Astrocyte of the hippocampus (primary cell): ENCODE measurements around the gene ARID5B.

Experiments used
- DNase-seq: peaks from one replicate; pipeline ENCODE4 v3.0.0; 2011; ENCODE audit warnings: low read depth, low spot score

ARID5B gene

DNA sequence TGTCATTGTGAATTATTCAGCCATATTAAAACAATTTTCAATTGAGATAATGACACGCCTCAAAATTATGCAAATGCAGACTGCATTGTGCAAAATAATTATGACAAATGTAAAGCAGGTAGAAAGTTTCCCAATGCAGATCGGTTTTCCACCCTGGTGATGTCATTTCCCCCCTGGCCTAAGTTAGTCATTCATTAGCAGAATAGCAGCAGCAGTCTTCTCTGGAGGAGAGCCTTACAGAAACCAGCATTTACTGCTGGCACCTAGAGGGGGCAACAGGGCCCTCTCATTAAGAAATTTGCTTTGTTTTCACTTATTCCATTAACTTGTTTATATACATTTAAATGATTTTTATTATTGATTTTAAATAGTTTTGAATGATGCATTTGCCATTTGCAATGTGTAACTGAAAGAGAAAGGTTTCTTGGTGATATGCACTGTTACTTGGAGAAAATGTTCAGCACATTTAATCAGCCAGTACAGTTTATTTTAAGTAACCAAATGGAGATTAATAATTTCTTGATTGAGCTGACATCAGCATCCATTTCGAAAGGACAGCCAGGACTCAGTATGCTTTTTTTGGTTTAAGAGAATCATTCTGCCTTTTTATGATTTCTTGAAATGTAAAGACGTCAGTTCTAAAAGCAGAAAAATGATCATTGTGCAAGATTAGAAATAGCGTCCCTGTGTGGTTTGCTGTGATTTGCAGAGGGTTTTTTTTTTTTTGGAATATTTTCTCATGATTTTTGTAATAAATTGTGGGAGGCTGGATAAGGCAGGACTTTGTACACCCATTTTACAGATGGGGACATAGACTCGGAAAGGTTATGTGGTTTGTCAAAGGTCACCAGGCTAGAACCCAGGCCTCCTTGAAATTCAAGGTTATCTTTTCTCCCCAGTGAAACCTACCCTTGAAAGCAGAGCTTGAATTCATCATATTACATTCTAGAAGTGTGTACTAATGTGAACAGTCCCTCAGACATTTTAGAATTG is 3.5 kb downstream of the ARID5B start:
- DNase-seq, result peak; percentile 82

DNA sequence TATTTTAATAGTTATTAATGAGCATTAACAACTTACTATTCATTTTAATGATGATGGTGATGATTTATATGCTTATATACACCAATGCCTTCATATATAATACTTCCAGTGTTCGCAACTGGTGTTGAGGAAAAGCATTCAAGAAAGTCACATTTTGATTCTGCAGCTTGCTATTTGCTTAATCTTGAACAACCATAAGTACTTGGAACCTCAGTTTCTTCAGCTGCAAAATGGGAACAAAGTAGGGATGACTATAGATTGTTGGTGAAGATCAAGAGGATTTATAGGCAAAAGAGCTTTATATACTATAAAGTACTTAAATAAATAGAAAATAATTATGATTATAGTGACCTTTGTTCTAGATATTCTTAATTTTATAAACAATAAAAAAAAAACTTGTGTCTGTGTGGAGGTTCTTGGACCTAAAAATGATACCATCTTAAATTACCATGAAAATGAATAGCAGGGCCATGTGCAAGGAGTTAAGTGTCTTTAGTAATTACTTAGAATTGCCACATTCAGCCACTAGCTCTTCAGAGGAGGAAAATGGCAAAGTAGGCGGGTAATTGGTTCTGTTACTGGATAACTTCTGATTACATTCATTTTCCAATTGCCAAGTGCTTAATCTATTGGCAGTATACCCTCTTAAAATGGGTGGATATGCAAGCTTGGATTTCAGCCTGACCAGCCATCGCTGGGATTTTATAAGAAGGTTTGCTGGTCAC is 4.5 kb downstream of the ARID5B start:
- no peak for DNase-seq

DNA sequence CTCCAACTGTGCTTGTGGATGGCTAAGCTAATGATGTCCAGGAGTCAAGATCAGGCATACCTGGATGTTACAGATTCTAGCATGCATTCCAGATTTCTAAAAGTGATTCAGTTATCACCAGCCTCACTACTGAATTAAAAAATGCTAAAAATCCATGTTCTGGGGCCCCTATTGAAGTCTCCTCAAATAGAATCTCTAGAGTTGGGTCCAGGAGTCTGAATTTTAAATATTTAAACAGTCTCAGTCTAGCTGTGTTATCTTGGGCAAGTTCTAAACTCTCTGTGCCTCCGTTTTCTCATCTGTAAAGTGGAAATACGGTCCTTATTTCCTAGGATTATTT is 5.0 kb downstream of the ARID5B start:
- no peak for DNase-seq

DNA sequence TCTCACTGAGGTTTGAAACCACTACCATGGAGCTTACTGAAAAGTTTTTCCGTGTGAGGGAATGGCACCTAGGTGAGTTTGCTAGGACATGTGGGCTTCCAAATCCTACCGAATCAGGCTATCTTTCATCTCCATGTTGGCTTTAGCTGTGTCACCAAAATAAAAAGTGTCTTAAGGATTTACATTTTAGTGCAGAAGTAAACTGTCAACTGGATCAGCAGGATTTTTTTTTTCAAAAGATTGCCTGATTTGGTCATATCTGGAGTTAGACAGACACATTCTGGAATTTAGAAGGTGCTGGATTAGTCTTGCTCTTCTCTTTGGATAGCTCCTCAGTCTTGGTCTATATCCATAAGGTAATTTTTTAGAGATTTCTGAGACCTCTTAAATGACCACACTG is 5.5 kb downstream of the ARID5B start:
- no peak for DNase-seq

DNA sequence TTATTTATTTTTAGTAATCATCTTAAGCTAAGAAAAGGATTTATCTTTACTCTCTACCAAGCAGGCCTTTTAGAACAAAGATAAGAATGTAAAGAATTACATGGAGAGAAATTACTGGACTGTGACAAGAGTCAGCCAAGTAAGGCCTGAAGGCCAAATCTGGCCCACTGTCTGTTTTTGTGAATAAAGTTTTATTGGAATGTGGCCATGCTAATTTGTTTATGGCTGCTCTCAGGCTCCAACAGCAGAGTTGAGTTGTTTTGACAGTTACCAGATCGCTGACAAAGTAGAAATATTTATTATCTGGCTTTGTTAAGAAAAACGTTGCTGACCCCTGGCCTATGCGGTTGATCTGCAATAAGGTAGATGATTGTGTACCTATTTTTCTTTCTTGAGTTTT is 6.1 kb downstream of the ARID5B start:
- no peak for DNase-seq

DNA sequence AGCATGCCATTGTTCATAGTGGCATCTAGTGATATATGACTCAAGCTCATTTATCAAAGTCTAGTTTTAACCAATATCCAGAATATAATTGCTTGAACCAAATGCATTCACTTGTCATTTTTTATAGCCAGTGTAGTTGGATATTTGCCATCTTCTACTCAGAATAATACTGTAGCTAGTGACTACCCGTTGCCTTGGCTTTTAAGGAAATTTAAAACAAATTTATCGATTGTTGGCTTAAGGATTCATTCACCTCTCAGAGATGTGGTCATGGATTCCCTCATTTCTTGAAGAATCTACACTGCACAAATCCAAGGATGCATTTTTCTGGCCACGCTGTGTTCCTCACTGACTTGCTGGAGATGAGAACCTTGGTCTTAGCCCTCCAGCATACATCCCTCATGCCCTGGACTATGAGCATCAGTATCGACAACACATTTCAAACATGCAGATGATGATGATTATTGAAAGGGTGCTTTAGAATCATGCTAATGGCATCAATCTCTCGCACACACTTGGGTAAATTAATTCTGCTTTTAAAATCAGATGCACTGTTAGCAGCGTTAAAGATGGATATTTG is 8.8 kb downstream of the ARID5B start:
- no peak for DNase-seq

DNA sequence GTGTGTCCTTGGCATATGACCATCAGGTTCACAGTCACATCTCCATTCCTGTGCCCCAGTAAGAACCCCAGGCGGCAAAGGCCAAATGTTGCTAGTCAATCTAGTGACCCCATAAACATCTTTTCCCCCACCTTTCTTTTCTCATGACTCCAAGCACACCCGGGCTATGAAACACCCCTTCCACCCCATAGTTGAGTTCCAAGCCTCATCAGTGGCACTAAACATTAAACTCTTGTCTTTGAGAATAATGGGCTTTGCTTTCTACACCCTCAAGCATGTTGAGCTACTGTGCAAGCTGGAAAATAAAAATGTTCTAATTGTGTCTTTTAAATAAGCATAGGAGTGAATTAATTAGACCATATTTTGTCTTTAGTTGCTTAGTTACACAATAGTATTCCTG is 9.4 kb downstream of the ARID5B start:
- DNase-seq, result no peak

DNA sequence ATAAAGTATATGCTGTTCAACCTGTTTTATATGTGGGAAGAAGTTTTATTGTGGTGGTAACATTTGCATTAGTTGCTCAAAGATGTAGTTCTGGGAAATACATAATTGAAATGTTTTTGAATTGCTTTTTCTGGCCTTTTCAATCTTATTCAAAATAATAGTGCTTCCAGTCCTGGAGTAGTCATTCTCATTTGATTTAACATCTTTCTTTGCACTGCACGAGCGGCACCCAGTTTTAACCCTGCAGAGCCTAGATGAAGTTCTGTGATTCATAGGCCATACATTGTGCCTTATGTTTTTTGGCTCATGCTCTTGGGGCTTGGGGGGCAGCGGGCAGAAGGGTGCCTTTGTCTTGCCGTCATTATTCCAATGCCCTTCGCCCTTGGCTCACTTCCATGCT is 9.9 kb downstream of the ARID5B start:
- DNase-seq, result no peak

DNA sequence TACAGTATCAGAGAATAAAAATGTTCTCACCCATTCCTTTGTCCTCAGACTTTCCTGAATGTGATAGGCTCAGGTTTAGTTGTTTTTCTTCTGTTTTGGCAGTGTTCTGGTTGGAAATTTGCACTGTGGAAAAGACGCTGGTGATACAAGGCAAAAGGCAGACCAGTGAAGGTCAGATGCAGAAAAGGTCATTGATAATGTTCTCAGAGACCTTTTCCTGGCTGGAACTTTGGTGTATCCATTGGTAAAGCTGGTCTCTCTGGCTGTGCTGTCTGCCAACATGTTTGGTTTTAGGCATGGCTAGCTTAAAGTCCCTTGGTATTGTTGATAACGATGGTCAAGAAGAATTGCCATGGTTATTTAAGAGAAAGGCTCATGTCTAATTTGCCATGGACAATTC is 11.5 kb downstream of the ARID5B start:
- no peak for DNase-seq

DNA sequence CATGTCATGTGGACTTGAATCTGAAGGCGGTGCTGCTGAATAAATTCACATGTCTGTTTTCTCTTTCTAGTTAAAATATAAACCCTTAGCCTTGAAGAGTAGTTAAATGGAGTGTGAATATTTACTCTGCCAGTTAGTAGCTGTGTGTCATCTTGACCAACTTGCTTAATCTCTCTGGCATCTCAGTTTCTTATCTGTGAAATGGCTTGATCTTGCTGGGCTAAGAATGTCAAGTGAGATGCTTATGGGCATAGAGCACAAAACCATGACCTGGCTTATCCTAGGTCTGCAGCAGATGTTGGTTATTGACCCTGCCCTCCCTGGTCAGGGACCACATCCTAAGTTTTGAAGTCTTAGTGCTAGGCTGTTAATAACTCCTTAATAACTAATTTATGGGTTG is 16.6 kb downstream of the ARID5B start:
- no peak for DNase-seq

DNA sequence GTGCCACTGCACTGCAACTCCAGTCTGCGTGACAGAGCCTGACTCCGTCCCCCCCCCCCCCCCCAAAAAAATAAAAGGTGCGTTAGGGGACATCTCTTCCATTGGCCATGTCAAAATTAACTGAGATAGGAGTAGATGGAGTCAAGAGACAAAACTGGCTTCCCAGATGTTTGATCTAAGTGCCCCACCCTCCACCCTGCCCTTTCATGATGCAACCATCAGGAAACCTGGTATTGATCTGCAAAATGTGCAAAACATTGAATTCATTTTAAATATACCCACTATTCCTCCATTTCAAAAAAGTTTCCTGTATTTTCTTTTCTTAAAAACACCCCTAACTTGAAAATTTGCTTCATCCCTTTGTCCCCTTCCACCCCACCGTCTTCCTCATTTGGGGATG is 17.5 kb downstream of the ARID5B start:
- no peak for DNase-seq

DNA sequence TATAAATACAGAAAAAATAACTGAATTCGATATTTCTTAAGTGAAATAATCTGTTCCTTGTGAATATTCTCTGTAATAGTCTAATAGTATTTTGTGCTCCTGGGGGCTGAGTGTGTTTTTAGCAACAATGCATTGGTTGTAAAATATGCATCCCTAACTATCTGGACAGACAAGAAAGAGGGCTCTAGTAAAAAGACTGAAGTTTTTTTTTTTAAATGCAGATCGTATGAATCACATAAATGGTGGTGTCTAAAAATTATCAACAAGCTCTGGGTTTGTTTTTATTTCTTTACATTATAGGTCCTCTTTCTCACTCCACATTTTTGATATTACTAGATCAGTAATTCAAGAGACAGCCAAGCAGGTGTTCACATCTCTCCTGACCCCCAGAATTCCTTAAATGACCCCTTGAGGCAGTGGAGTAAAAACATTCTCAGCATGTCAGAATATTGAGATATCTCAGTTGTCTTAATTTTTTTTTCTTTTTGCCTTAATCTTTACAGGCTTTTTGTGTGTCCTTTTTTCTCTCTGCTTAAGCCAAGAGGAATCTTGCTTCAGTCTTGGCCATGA is 18.2 kb downstream of the ARID5B start:
- DNase-seq, result no peak

DNA sequence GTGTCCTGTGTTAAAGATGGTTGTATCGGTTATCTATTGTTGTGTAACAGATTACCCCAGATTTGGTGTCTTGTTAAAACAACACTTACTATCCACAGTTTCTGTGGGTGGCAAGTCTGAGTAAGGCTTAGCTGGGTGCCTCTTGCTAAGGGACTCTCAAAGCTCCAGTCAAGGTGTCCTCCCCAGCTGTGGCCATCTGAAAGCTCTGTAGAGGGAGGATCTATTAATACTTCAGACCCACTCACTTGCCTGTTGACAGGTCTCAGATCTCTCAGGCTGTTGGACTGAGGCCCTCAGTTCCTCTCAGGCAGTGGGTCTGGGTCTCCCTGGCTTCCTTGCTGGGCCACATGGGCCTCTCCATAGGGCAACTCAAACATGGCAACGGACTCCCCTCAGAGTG is 19.6 kb downstream of the ARID5B start:
- no peak for DNase-seq

DNA sequence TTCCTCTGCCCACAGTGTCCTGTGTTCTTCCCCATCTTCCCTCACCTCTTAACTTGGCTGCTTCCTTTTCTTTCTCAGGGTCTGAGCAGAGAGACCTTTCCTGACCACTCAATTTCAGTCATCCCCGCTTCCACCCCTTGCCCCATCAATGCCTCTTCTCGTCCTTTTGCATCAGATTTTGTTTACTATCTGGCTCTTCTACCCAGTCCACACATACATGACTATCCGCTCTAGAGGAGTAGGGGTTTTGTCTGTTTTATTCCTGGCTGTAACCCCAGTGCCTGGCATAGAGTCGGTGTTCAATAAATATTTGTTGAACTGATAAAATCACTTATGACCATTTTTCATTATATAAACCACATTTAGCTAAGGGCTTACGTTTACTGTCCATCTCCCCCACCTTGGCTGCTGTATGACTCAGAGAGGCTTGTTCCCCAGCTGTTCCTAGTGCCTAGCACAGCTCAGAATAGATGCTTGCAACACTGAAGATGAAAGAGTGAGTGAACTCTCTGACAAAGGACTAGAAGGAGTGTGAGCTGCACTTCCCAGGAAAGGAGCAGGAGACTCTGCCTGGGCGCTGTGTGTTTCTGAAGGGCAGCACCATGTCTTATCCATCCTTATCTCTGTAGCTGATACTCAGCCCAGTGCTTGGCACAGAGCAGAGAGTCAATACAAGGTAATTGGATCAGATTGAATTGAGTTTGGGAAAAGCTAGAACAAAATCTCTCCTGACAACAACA is 21.9 kb downstream of the ARID5B start:
- DNase-seq, result no peak

DNA sequence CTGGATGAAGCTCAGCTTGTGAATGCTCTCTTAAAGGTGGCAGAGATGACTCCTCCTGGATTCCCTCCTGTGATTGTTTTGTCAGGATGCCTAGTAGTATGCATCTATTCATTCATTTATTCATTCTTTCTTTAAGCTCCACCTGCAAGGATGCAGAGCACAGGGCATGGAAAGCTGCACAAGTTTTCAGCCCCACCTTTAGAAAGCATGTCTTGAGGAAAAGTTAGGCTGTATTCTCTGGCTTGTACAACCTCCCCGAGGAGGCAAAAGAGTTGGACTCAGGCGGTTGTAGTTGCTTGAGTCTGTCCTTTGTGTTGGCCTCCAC is 22.4 kb downstream of the ARID5B start:
- no peak for DNase-seq

DNA sequence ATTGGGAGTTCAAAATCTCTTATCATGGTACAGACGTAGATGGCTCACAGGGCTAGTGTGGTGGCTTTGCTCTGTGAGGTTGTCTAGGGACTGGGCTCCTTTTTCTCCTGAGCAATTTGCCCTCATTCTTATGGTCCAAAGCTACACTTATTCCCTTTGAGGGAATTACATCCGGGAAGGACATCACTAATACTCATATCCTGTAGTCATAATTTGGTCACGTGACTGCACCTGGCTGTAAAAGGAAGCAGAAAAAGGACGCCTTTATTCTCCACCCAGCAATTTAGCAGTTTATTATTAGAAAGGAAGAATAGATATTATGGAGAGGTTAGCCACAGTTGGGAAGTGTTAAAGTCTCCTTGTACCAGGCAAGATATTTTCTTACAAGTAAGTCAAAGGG is 28.1 kb downstream of the ARID5B start:
- DNase-seq, result no peak

DNA sequence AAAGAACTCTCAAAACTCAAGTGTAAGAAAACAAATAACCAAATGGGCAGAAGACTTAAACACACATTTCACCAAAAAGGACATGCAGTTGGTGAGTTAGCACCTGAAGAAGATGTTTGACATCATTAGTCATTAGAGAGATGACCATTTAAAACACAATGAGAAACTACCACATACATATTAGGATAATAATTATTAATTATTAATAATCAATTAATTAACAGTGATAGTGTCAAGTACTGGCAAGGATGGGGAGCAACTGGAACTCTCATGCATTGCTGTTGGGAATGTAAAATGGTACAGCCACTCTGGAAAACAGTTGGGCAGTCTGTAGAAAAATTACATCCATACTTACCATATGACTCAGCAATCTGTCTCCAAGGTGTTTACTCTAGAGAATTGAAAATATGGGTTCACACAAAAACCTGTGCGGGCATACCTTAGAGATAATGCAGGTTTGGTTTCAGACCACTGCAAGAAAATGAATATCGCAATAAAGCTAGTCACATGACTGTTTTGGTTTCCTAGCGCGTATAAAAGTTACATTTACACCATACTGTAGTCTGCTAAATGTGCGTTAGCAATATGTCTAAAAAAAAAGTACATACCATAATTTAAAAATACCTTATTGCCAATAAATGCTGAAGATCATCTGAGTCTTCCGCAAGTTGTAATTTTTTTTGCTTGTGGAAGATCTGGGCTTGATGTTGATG is 30.3 kb downstream of the ARID5B start:
- DNase-seq, result peak; percentile 27

DNA sequence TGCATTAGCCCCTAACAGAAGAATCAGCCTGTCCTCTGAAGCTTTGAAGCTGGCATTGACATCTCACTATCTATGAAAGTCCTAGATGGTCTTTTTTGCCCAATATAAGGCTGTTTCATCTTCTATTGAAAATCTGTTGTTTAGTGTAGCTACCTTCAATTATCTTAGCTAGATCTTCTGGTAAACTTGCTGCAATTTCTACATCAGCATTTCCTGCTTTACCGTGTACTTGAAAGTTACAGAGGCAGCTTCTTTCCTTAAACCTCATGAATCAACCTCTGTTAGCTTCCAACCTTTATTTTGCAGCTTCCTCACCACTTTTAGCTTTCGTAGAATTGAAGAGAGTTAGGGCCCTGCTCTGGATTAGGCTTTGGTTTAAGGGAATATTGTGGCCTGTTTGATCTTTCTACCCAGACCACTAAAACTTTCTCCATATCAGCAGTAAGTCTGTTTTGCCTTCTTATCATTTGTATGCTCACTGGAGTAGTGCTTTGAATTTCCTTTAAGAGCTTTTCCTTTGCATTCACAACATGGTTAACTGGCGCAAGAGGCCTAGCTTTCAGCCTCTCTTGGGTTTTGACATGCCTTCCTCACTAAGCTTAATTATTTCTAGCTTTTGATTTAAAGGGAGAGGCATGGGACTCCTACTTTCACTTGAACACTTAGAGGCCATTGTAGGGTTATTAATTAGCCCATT is 32.5 kb downstream of the ARID5B start:
- DNase-seq, result no peak

DNA sequence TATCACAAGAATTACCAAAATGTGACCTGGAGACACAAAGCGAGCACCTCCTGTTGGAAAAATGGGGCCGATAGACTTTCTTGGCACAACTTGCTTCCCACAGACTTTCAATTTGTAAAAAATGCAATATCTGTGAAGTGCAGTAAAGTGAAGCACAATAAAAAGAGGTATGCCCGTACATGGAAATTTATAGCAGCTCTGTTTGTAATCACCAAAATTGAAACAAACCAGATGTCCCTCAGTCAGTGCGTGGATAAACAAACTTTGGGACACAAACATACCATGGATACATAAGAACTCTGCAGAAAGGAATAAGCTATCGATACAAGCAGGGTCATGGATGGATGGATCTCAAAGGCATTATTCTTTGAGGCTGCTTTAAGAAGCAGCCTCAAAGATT is 33.6 kb downstream of the ARID5B start:
- no peak for DNase-seq

DNA sequence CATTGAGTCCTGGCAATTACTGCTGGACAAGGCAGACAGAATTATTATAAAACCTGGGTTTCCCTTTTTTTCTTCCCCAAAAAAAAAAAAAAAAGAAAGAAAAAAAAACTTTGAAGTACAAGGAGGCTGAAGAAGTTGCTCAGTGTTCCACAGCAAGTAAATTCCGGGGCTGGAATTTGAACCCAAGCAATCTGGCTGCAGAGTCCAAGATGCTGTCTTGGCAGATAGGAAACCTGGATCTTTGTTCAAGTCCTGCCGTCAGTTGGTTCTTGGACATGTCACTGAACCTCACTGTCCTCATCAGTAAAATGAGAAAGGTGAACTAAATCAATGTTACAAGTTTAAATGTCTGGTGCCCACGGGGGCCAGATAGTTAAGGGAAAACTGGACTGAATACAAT is 35.3 kb downstream of the ARID5B start:
- DNase-seq, result no peak
